GM18870 (cell line): ENCODE data around the gene SYNGAP1.
"Not testable (repeated sequence)": the region's sequence is repeated elsewhere in the genome, so short reads cannot be mapped to it uniquely, and the experiment has no call there.

Experiments
- ATAC-seq: cut with Tn5 transposase; IDR thresholded peaks from one replicate; pipeline ENCODE4 v1.9.1; 2021; ENCODE audit warnings: moderate library complexity; ENCODE audit not compliant: unreplicated experiment

The SYNGAP1 gene

DNA sequence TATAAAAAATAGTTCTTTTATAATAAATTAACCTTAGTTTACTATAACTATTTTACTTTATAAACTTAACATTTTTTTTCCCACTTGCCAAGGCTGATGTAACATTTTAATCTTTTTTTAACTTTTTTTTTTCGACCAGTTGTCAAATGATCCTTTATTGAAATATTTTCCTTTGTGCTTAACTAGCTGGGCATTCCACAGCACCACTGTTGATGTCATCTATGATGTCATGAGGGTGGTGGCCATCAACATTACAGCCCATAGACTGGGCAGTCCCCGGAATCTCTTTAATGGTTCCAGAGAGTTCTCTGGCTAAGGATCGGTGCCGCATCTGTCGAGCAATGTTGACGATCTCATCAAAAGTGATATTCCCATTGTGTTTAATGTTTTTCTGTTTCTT lies 20.0 kb upstream of the SYNGAP1 start:
- ATAC-seq, result not testable (repeated sequence)

GRCh38 chr6:33404884-33405283 lies 15.0 kb upstream of the SYNGAP1 start:
- ATAC-seq, result no peak

DNA sequence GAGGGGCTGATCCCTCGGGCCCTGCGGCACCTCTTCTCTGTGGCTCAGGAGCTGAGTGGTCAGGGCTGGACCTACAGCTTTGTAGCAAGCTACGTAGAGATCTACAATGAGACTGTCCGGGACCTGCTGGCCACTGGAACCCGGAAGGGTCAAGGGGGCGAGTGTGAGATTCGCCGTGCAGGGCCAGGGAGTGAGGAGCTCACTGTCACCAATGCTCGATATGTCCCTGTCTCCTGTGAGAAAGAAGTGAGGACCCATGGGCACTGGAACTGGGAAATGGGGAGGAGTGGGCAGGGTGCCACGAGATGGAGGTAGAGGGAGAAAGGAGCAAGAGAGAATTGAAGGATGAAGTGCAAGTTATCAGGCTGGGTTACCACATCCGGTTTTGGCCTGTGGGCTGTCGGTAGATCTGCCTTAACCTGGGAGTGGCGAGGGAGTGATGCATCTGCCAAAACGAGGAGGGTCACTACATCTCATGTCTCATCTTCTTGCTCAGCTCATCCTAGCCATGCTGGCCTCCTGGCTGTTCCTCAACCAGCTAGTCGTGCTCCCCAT lies 14.4 kb upstream of the SYNGAP1 start:
- no peak for ATAC-seq

- no peak for ATAC-seq
These were observed 13.7 kb upstream of the SYNGAP1 start for GRCh38 chr6:33406126-33406525.

DNA sequence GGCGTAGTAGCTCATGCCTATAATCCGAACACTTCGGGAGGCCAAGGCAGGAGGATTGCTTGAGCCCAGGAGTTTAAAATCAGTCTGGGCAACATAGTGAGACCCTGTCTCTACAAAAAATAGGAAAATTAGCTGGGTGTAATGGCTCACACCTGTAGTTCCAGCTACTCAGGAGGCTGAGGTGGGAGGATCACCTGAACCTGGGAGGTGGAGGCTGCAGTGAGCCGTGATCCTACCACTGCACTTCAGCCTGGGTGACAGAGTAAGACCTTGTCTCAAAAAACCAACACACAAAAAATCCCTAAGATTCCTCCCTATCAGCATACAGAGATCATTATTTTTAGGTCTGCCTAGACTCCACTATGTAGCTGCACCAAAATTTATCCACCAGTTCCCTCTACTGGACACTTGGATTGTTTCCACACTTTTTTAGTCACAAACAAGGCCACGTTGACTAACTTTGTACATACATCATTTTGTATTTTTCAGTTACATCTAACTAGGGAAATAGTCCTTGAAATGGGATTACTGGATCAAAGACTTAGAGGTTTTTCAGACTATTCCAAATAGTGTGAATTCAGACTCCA lies 12.6 kb upstream of the SYNGAP1 start:
- no peak for ATAC-seq

GRCh38 chr6:33410050-33410710 lies 9.7 kb upstream of the SYNGAP1 start:
- ATAC-seq, result peak; percentile 56

GRCh38 chr6:33410711-33411631 lies 8.9 kb upstream of the SYNGAP1 start, which contains the start of gene PHF1:
Gene PHF1 (plus strand): TSS chr6:33411014. CDS start chr6:33412264, 1,250 bp downstream.
- ATAC-seq, result no peak

GRCh38 chr6:33411632-33412005 lies 8.2 kb upstream of the SYNGAP1 start:
- no peak for ATAC-seq

- ATAC-seq, result no peak
These were observed 7.5 kb upstream of the SYNGAP1 start for GRCh38 chr6:33412140-33413009.

DNA sequence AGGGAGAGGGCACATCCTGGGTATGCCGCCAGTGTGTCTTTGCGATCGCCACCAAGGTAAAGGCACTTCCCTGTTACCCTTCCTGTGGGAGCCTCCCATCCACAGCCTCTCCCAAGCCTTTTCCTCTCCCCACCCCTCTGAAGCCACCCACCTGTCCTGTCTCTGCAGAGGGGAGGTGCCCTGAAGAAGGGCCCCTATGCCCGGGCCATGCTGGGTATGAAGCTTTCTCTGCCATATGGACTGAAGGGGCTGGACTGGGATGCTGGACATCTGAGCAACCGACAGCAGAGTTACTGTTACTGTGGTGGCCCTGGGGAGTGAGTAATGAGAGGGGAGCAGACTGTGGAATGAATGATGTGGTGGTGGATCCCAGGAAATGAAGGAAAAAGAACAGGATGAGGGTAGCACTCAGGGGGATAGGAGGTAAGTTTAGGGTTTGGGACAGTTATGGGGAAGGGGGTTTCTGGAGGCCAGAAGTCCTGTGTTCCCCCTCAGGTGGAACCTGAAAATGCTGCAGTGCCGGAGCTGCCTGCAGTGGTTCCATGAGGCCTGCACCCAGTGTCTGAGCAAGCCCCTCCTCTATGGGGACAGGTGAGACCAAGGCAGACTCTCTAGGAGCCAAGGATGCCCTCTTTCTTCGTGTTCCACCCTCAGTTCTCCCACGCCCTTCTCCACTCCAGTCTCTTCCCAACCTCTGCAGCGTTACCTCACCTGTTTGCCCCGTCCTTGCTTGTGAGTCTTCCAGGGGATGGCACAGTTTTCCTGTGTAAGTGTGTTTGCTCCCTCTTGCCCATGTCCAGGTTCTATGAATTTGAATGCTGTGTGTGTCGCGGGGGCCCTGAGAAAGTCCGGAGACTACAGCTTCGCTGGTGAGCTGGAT lies 6.4 kb upstream of the SYNGAP1 start:
- ATAC-seq, result no peak

DNA sequence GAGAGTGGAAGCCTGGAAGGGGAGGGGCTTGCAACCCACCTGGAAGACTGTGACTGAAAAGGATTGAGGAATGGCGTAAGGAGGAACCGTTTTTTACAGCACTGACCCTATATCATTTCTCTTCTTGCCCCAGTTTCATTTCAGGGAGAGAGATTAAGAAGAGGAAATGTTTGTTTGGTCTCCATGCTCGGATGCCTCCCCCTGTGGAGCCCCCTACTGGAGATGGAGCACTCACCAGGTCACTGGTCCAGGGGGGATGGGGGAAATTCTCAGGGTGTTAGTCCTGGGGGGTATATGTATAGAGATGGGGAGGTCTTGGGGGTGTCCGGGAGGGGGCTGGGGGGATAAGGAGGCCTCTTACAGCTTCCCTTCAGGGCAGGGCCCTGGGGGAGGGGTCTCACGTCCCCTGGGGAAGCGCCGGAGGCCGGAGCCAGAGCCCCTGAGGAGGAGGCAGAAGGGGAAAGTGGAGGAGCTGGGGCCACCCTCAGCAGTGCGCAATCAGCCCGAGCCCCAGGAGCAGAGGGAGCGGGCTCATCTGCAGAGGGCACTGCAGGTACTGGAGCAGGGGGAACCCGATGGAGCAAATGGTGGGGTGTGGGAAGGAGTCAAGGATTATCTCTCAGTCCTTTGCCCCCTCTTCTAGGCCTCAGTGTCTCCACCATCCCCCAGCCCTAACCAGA lies 5.1 kb upstream of the SYNGAP1 start:
- ATAC-seq, result no peak

- ATAC-seq, result no peak
These were observed 4.0 kb upstream of the SYNGAP1 start for GRCh38 chr6:33415831-33416230.

- ATAC-seq, result no peak
These were observed 3.3 kb upstream of the SYNGAP1 start for GRCh38 chr6:33416386-33417127.

GRCh38 chr6:33417128-33417902 lies 2.5 kb upstream of the SYNGAP1 start:
- ATAC-seq, result no peak

- peak; percentile 87 for ATAC-seq
These were observed 1.8 kb upstream of the SYNGAP1 start, which contains the start of gene CUTA for GRCh38 chr6:33417903-33418689. Gene CUTA (minus strand): TSS chr6:33418107. CDS start chr6:33418000, 107 bp downstream.

GRCh38 chr6:33418690-33419291 lies 1.1 kb upstream of the SYNGAP1 start:
- no peak for ATAC-seq
